OCI-LY7 (cell line): Measurements from ENCODE around the gene EXTL2. TPM values are rescaled to one million over a fixed set of nuclear protein-coding genes. Genes with fewer than 3 reads are reported as not detected.

ENCODE experiments used
- BruUV-seq: library from RNA; stranded (reverse); fragments of 400-500 nt; replicated peaks from 2 replicates; lab custom pipeline; 2021; lab: Mats Ljungman, UMichigan
- CTCF ChIA-PET: fragments of 300-600 bp; sonication (Branson Sonifier 250); formaldehyde crosslinking; loops from one replicate; lab custom pipeline; 2022; ENCODE audit warnings: antibody characterized with exemption; ENCODE audit not compliant: unreplicated experiment; lab: Charles Lee
- POLR2A ChIA-PET: fragments of 300-600 bp; sonication (Branson Sonifier 250); formaldehyde crosslinking; loops from one replicate; lab custom pipeline; 2022; ENCODE audit warnings: antibody characterized with exemption; lab: Charles Lee
- DNase-seq: peaks from one replicate; pipeline ENCODE4 v3.0.0-alpha.2; 2015; ENCODE audit warnings: low spot score
- H2AFZ ChIP-seq: fragments of 200-600 bp; sonication (generic), shearing (Covaris generic); 2 replicates; pipeline ENCODE4 v1.6.1; 2014; ENCODE audit warnings: mild to moderate bottlenecking, antibody characterized with exemption, low read length, moderate library complexity
- H3K27ac ChIP-seq: fragments of 200-600 bp; sonication (generic); 2 replicates; pipeline ENCODE4 v1.5.1; 2014; ENCODE audit warnings: mixed run types, low read depth, mild to moderate bottlenecking, moderate library complexity, low read length, inconsistent platforms; ENCODE audit not compliant: poor library complexity, severe bottlenecking
- H3K36me3 ChIP-seq: fragments of 200-600 bp; sonication (generic); 2 replicates; pipeline ENCODE4 v1.6.1; 2014; ENCODE audit warnings: mild to moderate bottlenecking, antibody characterized with exemption, low read length, moderate library complexity, mixed read lengths; ENCODE audit not compliant: insufficient read depth
- H3K4me1 ChIP-seq: fragments of 200-600 bp; sonication (generic); 2 replicates; pipeline ENCODE4 v1.5.1; 2014; ENCODE audit warnings: mild to moderate bottlenecking, low read length; ENCODE audit not compliant: insufficient read depth, poor library complexity, severe bottlenecking
- H3K4me2 ChIP-seq: fragments of 200-600 bp; sonication (generic); 2 replicates; pipeline ENCODE4 v1.6.1; 2014; ENCODE audit warnings: mild to moderate bottlenecking, low read length
- H3K4me3 ChIP-seq: fragments of 200-600 bp; sonication (generic); 2 replicates; pipeline ENCODE4 v1.5.1; 2014; ENCODE audit warnings: mild to moderate bottlenecking, low read depth, low read length; ENCODE audit not compliant: poor library complexity, severe bottlenecking
- H3K79me2 ChIP-seq: fragments of 200-600 bp; sonication (generic); 2 replicates; pipeline ENCODE4 v1.6.1; 2016; ENCODE audit warnings: low read depth, mild to moderate bottlenecking, low read length, moderate library complexity, mixed read lengths; ENCODE audit not compliant: insufficient read depth
- H3K9me2 ChIP-seq: fragments of 200-600 bp; sonication (generic); 2 replicates; pipeline ENCODE4 v1.6.1; 2016; ENCODE audit warnings: mild to moderate bottlenecking, low read length, mixed read lengths; ENCODE audit not compliant: insufficient read depth
- H3K9me3 ChIP-seq: fragments of 200-600 bp; sonication (generic); 2 replicates; pipeline ENCODE4 v1.6.1; 2014; ENCODE audit warnings: mild to moderate bottlenecking, mixed run types, low read length, mixed read lengths
- H4K20me1 ChIP-seq: fragments of 200-600 bp; sonication (generic); 2 replicates; pipeline ENCODE4 v1.6.1; 2014; ENCODE audit warnings: mild to moderate bottlenecking, antibody characterized with exemption, low read length, moderate library complexity, mixed read lengths; ENCODE audit not compliant: insufficient read depth
- EZH2phosphoT487 ChIP-seq: fragments of 200-600 bp; sonication (generic); IDR thresholded peaks from 2 replicates; pipeline ENCODE4 v1.6.1; 2018; ENCODE audit warnings: low read depth, borderline replicate concordance, mild to moderate bottlenecking, mixed run types, antibody characterized with exemption, low read length, moderate library complexity, mixed read lengths
- intact Hi-C: fragments of 100-400 bp; cut with micrococcal nuclease; formaldehyde crosslinking; loops from one replicate; pipeline ENCODE4 v1.10.0; 2022; ENCODE audit not compliant: unreplicated experiment
- total RNA-seq, 2 experiments: library from RNA; depleted of rRNA in 1 of 2; stranded (reverse); fragments of >200 nt in 1 of 2; shearing (Covaris generic) in 1 of 2; gene quantifications; 2 replicates each; pipeline ENCODE4 v1.2.3, GENCODE V29; 2014 to 2022
- TF ChIP-seq, protein P1 (sequence below): fragments of 200-600 bp; sonication (generic); conservative IDR thresholded peaks from 2 replicates; pipeline ENCODE4 v1.5.1; 2014; ENCODE audit warnings: mild to moderate bottlenecking, antibody characterized with exemption, low read length, moderate library complexity, mixed read lengths

The EXTL2 gene
- total RNA-seq, 2 experiments from 2014 or later, result 7.0 to 9.8 TPM

DNA sequence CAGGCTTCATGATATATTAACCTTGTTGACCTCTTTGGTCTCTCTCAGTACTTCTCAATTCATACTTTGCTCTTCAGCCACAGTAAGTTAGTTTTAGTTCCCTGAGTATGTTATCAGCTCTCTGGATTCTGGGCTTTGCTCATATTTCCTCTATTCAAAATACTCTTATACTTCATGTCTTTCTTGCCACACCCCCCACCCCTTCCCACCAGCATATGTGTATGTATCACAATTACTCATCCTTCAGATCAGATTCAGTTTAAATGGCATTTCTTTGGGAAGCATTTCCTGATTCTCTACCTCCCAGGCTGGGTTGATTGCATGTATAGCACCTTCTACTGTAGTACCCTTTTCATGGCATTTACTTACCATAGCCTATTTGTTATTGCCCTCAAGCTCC, 29.6 kb upstream of the EXTL2 start:
- ChIA-PET POLR2A (interaction anchor here (0.6 to 1.2 kb wide), 5 partner anchors 9 to 385 kb away, joined by 3 to 5 read pairs (median 3); no protein-coding TSS in a partner anchor), CTCF (no interaction called here)
- peaks cover 54% of the 10 kb centered on the region for H3K36me3 ChIP-seq
- no peaks in the 10 kb centered on the region for H3K9me3 ChIP-seq
- H2AFZ ChIP-seq, result no peak overlapping the region
- no peaks in the 10 kb centered on the region for H3K4me1 ChIP-seq
- H3K27ac ChIP-seq, result no peak overlapping the region
- H3K4me2 ChIP-seq, result no peak overlapping the region
- no peaks in the 10 kb centered on the region for H3K9me2 ChIP-seq
- H4K20me1 ChIP-seq, result no peaks in the 10 kb centered on the region
- no peak overlapping the region for H3K4me3 ChIP-seq
- no TSS peak for BruUV-seq
- intact Hi-C loops, result no loop called here
- no peak for DNase-seq
- H3K79me2 ChIP-seq, result no peaks in the 10 kb centered on the region
- TF ChIP-seq, protein P1, sequence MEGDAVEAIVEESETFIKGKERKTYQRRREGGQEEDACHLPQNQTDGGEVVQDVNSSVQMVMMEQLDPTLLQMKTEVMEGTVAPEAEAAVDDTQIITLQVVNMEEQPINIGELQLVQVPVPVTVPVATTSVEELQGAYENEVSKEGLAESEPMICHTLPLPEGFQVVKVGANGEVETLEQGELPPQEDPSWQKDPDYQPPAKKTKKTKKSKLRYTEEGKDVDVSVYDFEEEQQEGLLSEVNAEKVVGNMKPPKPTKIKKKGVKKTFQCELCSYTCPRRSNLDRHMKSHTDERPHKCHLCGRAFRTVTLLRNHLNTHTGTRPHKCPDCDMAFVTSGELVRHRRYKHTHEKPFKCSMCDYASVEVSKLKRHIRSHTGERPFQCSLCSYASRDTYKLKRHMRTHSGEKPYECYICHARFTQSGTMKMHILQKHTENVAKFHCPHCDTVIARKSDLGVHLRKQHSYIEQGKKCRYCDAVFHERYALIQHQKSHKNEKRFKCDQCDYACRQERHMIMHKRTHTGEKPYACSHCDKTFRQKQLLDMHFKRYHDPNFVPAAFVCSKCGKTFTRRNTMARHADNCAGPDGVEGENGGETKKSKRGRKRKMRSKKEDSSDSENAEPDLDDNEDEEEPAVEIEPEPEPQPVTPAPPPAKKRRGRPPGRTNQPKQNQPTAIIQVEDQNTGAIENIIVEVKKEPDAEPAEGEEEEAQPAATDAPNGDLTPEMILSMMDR, result no peak
- TF ChIP-seq EZH2phosphoT487, result no peak

DNA sequence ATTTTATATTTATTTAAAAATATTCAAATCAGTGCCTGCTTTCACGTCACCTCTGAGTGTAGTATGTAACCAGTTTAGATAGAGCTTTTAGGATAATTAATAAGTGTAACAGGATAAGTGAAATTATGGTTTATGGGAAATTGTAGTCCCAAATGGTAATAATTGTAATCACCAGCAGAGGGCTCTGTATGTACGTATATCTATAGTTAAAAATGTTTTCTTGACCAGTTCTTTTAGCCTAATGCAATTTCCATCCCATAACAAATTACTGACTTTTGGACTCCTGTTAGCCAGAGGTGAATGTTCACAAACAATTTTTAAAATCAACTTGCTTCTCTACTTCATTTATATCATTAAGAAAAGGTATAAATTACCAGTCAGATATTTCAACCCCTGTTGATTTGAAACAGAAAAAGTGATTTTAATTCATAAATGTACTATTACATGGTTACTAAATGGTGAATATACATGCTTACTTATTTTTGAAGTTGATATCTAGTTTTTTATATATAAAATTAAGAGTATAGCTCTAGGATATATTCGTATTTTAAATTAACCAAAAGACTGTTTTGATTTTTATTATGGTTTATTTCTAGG, 26.6 kb upstream of the EXTL2 start:
- H3K4me2 ChIP-seq, result no peak overlapping the region
- H2AFZ ChIP-seq, result no peak overlapping the region
- CTCF ChIA-PET, result no interaction called here
- no peaks in the 10 kb centered on the region for H3K9me2 ChIP-seq
- intact Hi-C loops, result loop anchor here (1.0 kb wide), 1 partner anchor 367 kb away; no protein-coding TSS in a partner anchor
- no peaks in the 10 kb centered on the region for H4K20me1 ChIP-seq
- no peak overlapping the region for H3K27ac ChIP-seq
- no peaks in the 10 kb centered on the region for H3K9me3 ChIP-seq
- no TSS peak for BruUV-seq
- POLR2A ChIA-PET, result no interaction called here
- no peak for TF ChIP-seq EZH2phosphoT487
- TF ChIP-seq, protein P1, result peak; percentile 86
- peaks cover 61% of the 10 kb centered on the region for H3K36me3 ChIP-seq
- peak; percentile 75 for DNase-seq
- peaks cover 12% of the 10 kb centered on the region for H3K4me1 ChIP-seq
- H3K79me2 ChIP-seq, result no peaks in the 10 kb centered on the region
- H3K4me3 ChIP-seq, result no peak overlapping the region

DNA sequence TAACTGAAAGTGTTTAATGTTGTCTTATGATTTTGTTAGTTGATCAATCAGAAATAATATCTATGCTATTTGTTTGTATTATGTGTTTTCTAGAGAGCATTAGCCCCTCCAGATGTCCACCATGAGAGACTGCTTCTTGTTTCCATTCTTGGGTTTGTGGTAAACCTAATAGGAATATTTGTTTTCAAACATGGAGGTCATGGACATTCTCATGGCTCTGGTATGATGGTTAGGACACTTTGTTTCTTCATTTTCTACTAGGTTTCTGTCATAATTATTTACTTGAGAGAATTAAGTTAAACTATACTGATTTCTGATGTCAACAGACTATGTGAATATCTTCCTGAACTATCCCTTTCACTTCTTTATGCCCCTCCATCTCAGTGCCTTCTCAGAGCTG, 17.4 kb upstream of the EXTL2 start:
- Histone ChIP-seq H3K9me3 (no peaks in the 10 kb centered on the region), H4K20me1 (no peaks in the 10 kb centered on the region), H3K79me2 (no peaks in the 10 kb centered on the region), H3K4me2 (no peak overlapping the region), H3K4me3 (no peak overlapping the region), H3K9me2 (no peaks in the 10 kb centered on the region), H3K27ac (no peak overlapping the region), H2AFZ (no peak overlapping the region), H3K36me3 (peaks cover 88% of the 10 kb centered on the region), H3K4me1 (no peaks in the 10 kb centered on the region)
- no TSS peak for BruUV-seq
- intact Hi-C loops, result loop anchor here (10.0 kb wide), 1 partner anchor 213 kb away; no protein-coding TSS in a partner anchor
- CTCF ChIA-PET, result no interaction called here
- DNase-seq, result no peak
- POLR2A ChIA-PET, result no interaction called here
- no peak for TF ChIP-seq EZH2phosphoT487
- TF ChIP-seq, protein P1, result no peak
